Ascending aorta (tissue), 2 donors: ENCODE results near the gene GPBP1L1. TPM values are rescaled to one million over a fixed set of nuclear protein-coding genes. Genes with fewer than 3 reads are reported as not detected.

Experiments used
- DNase-seq, 2 donors: peaks; one replicate each; pipeline ENCODE4 v3.0.0-alpha.2; 2019; ENCODE audit warnings: low spot score in 2 of 2
- H3K27ac ChIP-seq, 2 donors: fragments of 200-600 bp; sonication (generic); one replicate each; pipeline ENCODE4 v1.5.1; 2016 to 2017; ENCODE audit warnings: mild to moderate bottlenecking in 1 of 2
- H3K27me3 ChIP-seq: fragments of 200-600 bp; sonication (generic); one replicate; pipeline ENCODE4 v1.5.1; 2017
- H3K36me3 ChIP-seq, 2 donors: fragments of 200-600 bp; sonication (generic); one replicate each; pipeline ENCODE4 v1.5.1; 2016
- H3K4me1 ChIP-seq, 2 donors: fragments of 200-600 bp; sonication (generic); one replicate each; pipeline ENCODE4 v1.5.1; 2016 to 2017; ENCODE audit warnings: mild to moderate bottlenecking in 1 of 2
- H3K4me3 ChIP-seq, 2 donors: fragments of 200-600 bp; sonication (generic); one replicate each; pipeline ENCODE4 v1.5.1; 2016 to 2017; ENCODE audit warnings: mild to moderate bottlenecking in 1 of 2
- H3K9me3 ChIP-seq, 2 donors: fragments of 200-600 bp; sonication (generic); one replicate each; pipeline ENCODE4 v1.5.1; 2016
- CTCF ChIP-seq, 3 experiments: fragments of 200-600 bp in 2 of 3; fragments of 450-650 bp in 1 of 3; sonication (generic) in 2 of 3; IDR thresholded peaks; one replicate each; pipeline ENCODE4 v1.5.1; 2016 to 2019; ENCODE audit warnings: antibody characterized with exemption in 3 of 3, mild to moderate bottlenecking in 1 of 3, moderate library complexity in 1 of 3
- intact Hi-C: fragments of 100-400 bp; cut with DNase I; formaldehyde crosslinking; loops from one replicate; pipeline ENCODE4 v1.15.1; 2023
- total RNA-seq: library from RNA; depleted of rRNA; stranded (reverse); fragments of >200 nt; gene quantifications from one replicate; pipeline ENCODE4 v1.1.0, GENCODE V29; 2016

Gene GPBP1L1
- total RNA-seq, 1 donor from 2014 or later: 161 TPM

- Histone ChIP-seq H3K27me3 (no peaks in the 10 kb centered on the region), H3K27ac (no peak overlapping the region), H3K36me3 (peaks cover 52 to 66% of the 10 kb centered on the region in 2 donors), H3K4me1 (no peaks in the 10 kb centered on the region), H3K9me3 (no peaks in the 10 kb centered on the region), H3K4me3 (no peak overlapping the region)
- no peak for DNase-seq
- intact Hi-C loops: no loop called here
- no peak for TF ChIP-seq CTCF (IDR thresholded peaks at IDR 0.05)
Observed at GRCh38 chr1:45659222-45659621, 27.1 kb downstream of the GPBP1L1 start.

- intact Hi-C loops: no loop called here
- Histone ChIP-seq H3K36me3 (peaks cover 61 to 76% of the 10 kb centered on the region in 2 donors), H3K27me3 (no peaks in the 10 kb centered on the region), H3K4me1 (no peaks in the 10 kb centered on the region), H3K4me3 (no peak overlapping the region), H3K9me3 (no peaks in the 10 kb centered on the region), H3K27ac (no peak overlapping the region)
- TF ChIP-seq CTCF (IDR thresholded peaks at IDR 0.05): no peak
- no peak for DNase-seq
Observed at GRCh38 chr1:45658171-45658570, 28.2 kb downstream of the GPBP1L1 start.

GRCh38 chr1:45656573-45657226, 29.6 kb downstream of the GPBP1L1 start:
- Histone ChIP-seq H3K9me3 (no peaks in the 10 kb centered on the region), H3K4me3 (no peak overlapping the region), H3K4me1 (no peaks in the 10 kb centered on the region), H3K27me3 (no peaks in the 10 kb centered on the region), H3K36me3 (peaks cover 72 to 91% of the 10 kb centered on the region in 2 donors), H3K27ac (no peak overlapping the region)
- intact Hi-C loops: no loop called here
- no peak for TF ChIP-seq CTCF (IDR thresholded peaks at IDR 0.05)
- DNase-seq: no peak

GRCh38 chr1:45654540-45655280, 31.6 kb downstream of the GPBP1L1 start:
- no peaks in the 10 kb centered on the region for H3K4me1 ChIP-seq
- H3K36me3 ChIP-seq: peaks cover 75 to 100% of the 10 kb centered on the region in 2 donors
- no peaks in the 10 kb centered on the region for H3K9me3 ChIP-seq
- no peak for DNase-seq
- intact Hi-C loops: no loop called here
- no peak for TF ChIP-seq CTCF (IDR thresholded peaks at IDR 0.05)
- H3K27me3 ChIP-seq: no peaks in the 10 kb centered on the region
- no peak overlapping the region for H3K27ac ChIP-seq
- H3K4me3 ChIP-seq: no peak overlapping the region

GRCh38 chr1:45647248-45648021, 38.9 kb downstream of the GPBP1L1 start:
- Histone ChIP-seq H3K4me3 (no peak overlapping the region), H3K27me3 (no peaks in the 10 kb centered on the region), H3K9me3 (no peaks in the 10 kb centered on the region), H3K4me1 (no peaks in the 10 kb centered on the region), H3K27ac (no peak overlapping the region), H3K36me3 (peaks cover 21 to 40% of the 10 kb centered on the region in 2 donors)
- no peak for DNase-seq
- intact Hi-C loops: no loop called here
- no peak for TF ChIP-seq CTCF (IDR thresholded peaks at IDR 0.05)
